H1 (cell line): Measurements from ENCODE around the gene ZNF556. TPM values are rescaled to one million over a fixed set of nuclear protein-coding genes. Genes with fewer than 3 reads are reported as not detected.

ENCODE experiments used
- EP300 ChIP-seq, 2 experiments: IDR thresholded peaks; 1 replicate in 1 of 2; 2 replicates in 1 of 2; pipeline ENCODE4 v1.6.1; 2011 to 2012; ENCODE audit warnings: low read depth in 2 of 2, low read length in 2 of 2, mild to moderate bottlenecking in 2 of 2, borderline replicate concordance in 1 of 2, inconsistent platforms in 1 of 2, moderate library complexity in 1 of 2
- RNF2 ChIP-seq: fragments of 200-900, 300-1000 bp; sonication (generic); IDR thresholded peaks from 2 replicates; pipeline ENCODE4 v1.7.1; 2016; ENCODE audit warnings: borderline replicate concordance, low read depth, mild to moderate bottlenecking, antibody characterized with exemption, low read length; ENCODE audit not compliant: poor library complexity, severe bottlenecking; ENCODE audit errors: missing control alignments
- SIN3A ChIP-seq, 2 experiments: IDR thresholded peaks in 1 of 2; conservative IDR thresholded peaks in 1 of 2; 2 replicates each; pipeline ENCODE4 v1.6.1; 2011 to 2012; ENCODE audit warnings: low read length in 2 of 2, improper control_type of control experiment in 1 of 2, low read depth in 1 of 2, mild to moderate bottlenecking in 1 of 2
- polyA plus RNA-seq, 7 experiments: library from polyadenylated mRNA; depleted of rRNA in 3 of 7; stranded (reverse) in 5 of 7; unstranded in 2 of 7; fragments of >200 nt in 5 of 7; fragments of 200-250 nt in 2 of 7; gene quantifications; 1 replicate in 5 of 7; 2 replicates in 1 of 7; 4 replicates in 1 of 7; pipeline versions ENCODE4 v1.2.1 to v1.2.3, GENCODE V29; 2011 to 2013; ENCODE audit warnings: missing spikeins in 2 of 7, mixed read lengths in 2 of 7
- total RNA-seq: library from RNA; stranded (reverse); fragmentation: NEBNext Ultra II Directional; extraction: Animal tissue kit (Norgen Biotek cat#: 25700); gene quantifications from 2 replicates; pipeline ENCODE4 v1.2.1, GENCODE V29; 2021

Gene ZNF556
- total and polyA plus RNA-seq, 2 of the 8 experiments (the other 6 are each of a cell fraction or from before 2014, with no cell fraction given), result not detected

DNA sequence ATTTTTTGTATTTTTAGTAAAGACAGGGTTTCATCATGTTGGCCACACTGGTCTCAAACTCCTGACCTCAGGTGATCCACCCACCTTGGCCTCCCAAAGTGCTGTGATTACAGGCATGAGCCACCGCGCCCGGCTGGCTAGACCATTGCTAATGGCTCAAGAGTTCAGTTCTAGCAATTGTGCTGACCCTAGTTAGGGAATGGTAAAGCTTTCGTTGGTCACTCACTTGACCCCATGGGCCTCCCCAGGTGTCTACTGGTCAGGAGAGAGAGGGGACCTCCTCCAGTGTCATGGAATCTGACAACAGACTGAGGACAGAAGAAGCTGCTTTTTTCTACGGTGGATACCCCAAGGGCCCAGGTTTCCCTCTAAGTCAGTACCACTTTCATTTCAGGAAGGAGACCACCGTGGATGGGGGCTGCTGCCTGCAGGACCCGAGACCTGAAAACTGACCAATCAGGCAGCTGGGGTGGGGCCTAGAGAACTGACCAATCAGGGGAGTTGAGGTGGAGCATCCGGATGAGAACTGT is 575 bp upstream of the ZNF556 start (continued):
- TF ChIP-seq EP300 (IDR thresholded peaks at IDR 0.05; ENCODE audit: borderline replicate concordance in 1 of 2, low read depth in 2 of 2, low read length in 2 of 2) (no peak), SIN3A (conservative IDR thresholded peaks at IDR 0.05 in 1 of 2, IDR thresholded peaks at IDR 0.05 in 1 of 2; ENCODE audit: low read depth in 1 of 2, low read length in 2 of 2) (no peak), RNF2 (no peak)
